GM19467 (cell line): ENCODE results near the gene C6orf136.

Source experiments
- ATAC-seq: cut with Tn5 transposase; IDR thresholded peaks from one replicate; pipeline ENCODE4 v1.9.1; 2021; ENCODE audit warnings: mild to moderate bottlenecking, moderate library complexity; ENCODE audit not compliant: unreplicated experiment

C6orf136 gene

GRCh38 chr6:30615219-30615957 lies 31.5 kb upstream of the C6orf136 start:
- ATAC-seq, result no peak

- no peak for ATAC-seq
Measured at GRCh38 chr6:30615958-30616810, 30.7 kb upstream of the C6orf136 start.

GRCh38 chr6:30616811-30617564 lies 29.9 kb upstream of the C6orf136 start, which contains the start of gene PPP1R10:
TSS of gene PPP1R10 (minus strand) at chr6:30617243. CDS start at chr6:30609944, 7,299 bp downstream.
- ATAC-seq, result peak; percentile 79

GRCh38 chr6:30617565-30618269 lies 29.2 kb upstream of the C6orf136 start, which contains the start of gene MRPS18B:
TSS of gene MRPS18B (plus strand) at chr6:30617840. CDS start at chr6:30617866, 26 bp downstream.
- peak; percentile 69 for ATAC-seq

- no peak for ATAC-seq
Measured at GRCh38 chr6:30618270-30618797, 28.6 kb upstream of the C6orf136 start.

GRCh38 chr6:30619561-30619960 lies 27.4 kb upstream of the C6orf136 start:
- ATAC-seq, result no peak

- no peak for ATAC-seq
Measured at GRCh38 chr6:30625511-30625910, 21.4 kb upstream of the C6orf136 start.

- ATAC-seq, result peak; percentile 54
Measured at GRCh38 chr6:30626484-30627366, 20.2 kb upstream of the C6orf136 start, which contains the start of gene ATAT1. TSS of gene ATAT1 (plus strand) at chr6:30626874.

GRCh38 chr6:30635834-30636233 lies 11.1 kb upstream of the C6orf136 start:
- no peak for ATAC-seq

GRCh38 chr6:30640481-30640880 lies 6.5 kb upstream of the C6orf136 start:
- no peak for ATAC-seq

- ATAC-seq, result no peak
Measured at GRCh38 chr6:30641048-30641447, 5.9 kb upstream of the C6orf136 start.

- no peak for ATAC-seq
Measured at GRCh38 chr6:30643656-30644055, 3.3 kb upstream of the C6orf136 start.

GRCh38 chr6:30644769-30645168 lies 2.2 kb upstream of the C6orf136 start:
- ATAC-seq, result no peak

- no peak for ATAC-seq
Measured at GRCh38 chr6:30645989-30646388, 944 bp upstream of the C6orf136 start.

GRCh38 chr6:30647242-30648116 lies 546 bp downstream of the C6orf136 start:
- ATAC-seq, result peak; percentile 43

GRCh38 chr6:30651143-30651542 lies 4.2 kb downstream of the C6orf136 start:
- ATAC-seq, result no peak

GRCh38 chr6:30654798-30655742 lies 8.1 kb downstream of the C6orf136 start:
- no peak for ATAC-seq
